ENCODE data around the gene ARHGAP26. TPM values are rescaled to one million over a fixed set of nuclear protein-coding genes. Genes with fewer than 3 reads are reported as not detected.

The ARHGAP26 gene
- total RNA-seq, 1 experiment from 2014 or later: 34.5 TPM

DNA sequence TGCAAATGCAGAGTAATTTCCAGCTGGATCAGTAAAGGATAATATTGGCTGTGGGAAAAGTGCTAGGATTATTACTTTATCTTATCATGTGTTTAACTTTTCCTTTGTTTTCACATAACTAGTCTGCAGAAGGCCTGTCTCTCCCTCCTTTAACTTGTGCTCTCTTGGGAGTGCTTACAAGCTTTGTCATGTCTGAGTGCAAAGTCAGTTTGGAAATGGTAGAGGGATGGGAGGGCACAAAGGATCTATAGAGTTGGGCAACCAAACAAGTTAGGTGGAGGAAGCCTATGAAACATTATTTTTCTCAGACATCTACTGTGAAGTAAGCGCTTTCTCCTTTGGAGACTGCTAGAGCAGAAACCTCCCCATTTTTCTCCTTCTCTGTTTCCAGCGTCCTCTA lies 308.8 kb downstream of the ARHGAP26 start:
- no TSS peak for BruUV-seq (replicated peaks)
- Histone ChIP-seq H3K9me3 (ENCODE audit: control insufficient read depth in 1 of 2, insufficient read depth in 1 of 2, low read depth in 1 of 2, low read length in 2 of 2) (no peaks in the 10 kb centered on the region), H3K79me2 (ENCODE audit: insufficient read depth, low read length) (no peaks in the 10 kb centered on the region), H3K4me1 (ENCODE audit: control insufficient read depth in 1 of 2, insufficient read depth in 2 of 2, low read length in 2 of 2) (no peaks in the 10 kb centered on the region), H3K9me2 (ENCODE audit: insufficient read depth) (no peaks in the 10 kb centered on the region), H3K4me2 (ENCODE audit: low read length) (no peak overlapping the region), H3K4me3 (replicated peaks in 1 of 2; ENCODE audit: low read depth in 1 of 2, low read length in 2 of 2) (no peak overlapping the region), H4K20me1 (ENCODE audit: insufficient read depth) (no peaks in the 10 kb centered on the region), H3K36me3 (ENCODE audit: control insufficient read depth in 1 of 2, insufficient read depth in 2 of 2, low read length in 2 of 2) (no peaks in the 10 kb centered on the region), H3K27me3 (ENCODE audit: insufficient read depth, low read length) (no peaks in the 10 kb centered on the region), H2AFZ (ENCODE audit: low read depth, low read length, poor library complexity, severe bottlenecking) (no peak overlapping the region), H3K27ac (ENCODE audit: low read depth, low read length) (no peak overlapping the region), H3K9ac (ENCODE audit: low read length) (no peak overlapping the region)
- CTCF ChIA-PET: no interaction called here
- TF ChIP-seq RAD21 (IDR thresholded peaks at IDR 0.05; ENCODE audit: low read depth) (no peak), EZH2 (IDR thresholded peaks at IDR 0.05) (no peak), SIN3A (IDR thresholded peaks at IDR 0.05; ENCODE audit: low read depth) (no peak), EGR1 (IDR thresholded peaks at IDR 0.05; ENCODE audit: low read depth) (no peak), ZFX (IDR thresholded peaks at IDR 0.05) (no peak), SRF (IDR thresholded peaks at IDR 0.05; ENCODE audit: low read depth) (no peak), CEBPB (IDR thresholded peaks at IDR 0.05; ENCODE audit: low read depth) (no peak), POLR2A (IDR thresholded peaks at IDR 0.05; ENCODE audit: borderline replicate concordance, extremely low read depth, insufficient read depth, insufficient read length) (no peak), JUND (IDR thresholded peaks at IDR 0.05) (no peak), POLR2AphosphoS5 (IDR thresholded peaks at IDR 0.05; ENCODE audit: low read depth, low read length) (no peak), EZH2phosphoT487 (IDR thresholded peaks at IDR 0.05; ENCODE audit: borderline replicate concordance) (no peak), TCF7L2 (IDR thresholded peaks at IDR 0.05; ENCODE audit: borderline replicate concordance, extremely low read depth, insufficient read depth, insufficient read length) (no peak), ZNF274 (IDR thresholded peaks at IDR 0.05; ENCODE audit: low read depth, low read length) (no peak)
- TF ChIP-seq, protein P1, sequence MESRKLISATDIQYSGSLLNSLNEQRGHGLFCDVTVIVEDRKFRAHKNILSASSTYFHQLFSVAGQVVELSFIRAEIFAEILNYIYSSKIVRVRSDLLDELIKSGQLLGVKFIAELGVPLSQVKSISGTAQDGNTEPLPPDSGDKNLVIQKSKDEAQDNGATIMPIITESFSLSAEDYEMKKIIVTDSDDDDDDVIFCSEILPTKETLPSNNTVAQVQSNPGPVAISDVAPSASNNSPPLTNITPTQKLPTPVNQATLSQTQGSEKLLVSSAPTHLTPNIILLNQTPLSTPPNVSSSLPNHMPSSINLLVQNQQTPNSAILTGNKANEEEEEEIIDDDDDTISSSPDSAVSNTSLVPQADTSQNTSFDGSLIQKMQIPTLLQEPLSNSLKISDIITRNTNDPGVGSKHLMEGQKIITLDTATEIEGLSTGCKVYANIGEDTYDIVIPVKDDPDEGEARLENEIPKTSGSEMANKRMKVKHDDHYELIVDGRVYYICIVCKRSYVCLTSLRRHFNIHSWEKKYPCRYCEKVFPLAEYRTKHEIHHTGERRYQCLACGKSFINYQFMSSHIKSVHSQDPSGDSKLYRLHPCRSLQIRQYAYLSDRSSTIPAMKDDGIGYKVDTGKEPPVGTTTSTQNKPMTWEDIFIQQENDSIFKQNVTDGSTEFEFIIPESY (IDR thresholded peaks at IDR 0.05; ENCODE audit: extremely low read depth, insufficient replicate concordance, low read length): no peak
- TF ChIP-seq, protein P2, sequence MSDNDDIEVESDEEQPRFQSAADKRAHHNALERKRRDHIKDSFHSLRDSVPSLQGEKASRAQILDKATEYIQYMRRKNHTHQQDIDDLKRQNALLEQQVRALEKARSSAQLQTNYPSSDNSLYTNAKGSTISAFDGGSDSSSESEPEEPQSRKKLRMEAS (IDR thresholded peaks at IDR 0.05): no peak
- TF ChIP-seq, protein P3, sequence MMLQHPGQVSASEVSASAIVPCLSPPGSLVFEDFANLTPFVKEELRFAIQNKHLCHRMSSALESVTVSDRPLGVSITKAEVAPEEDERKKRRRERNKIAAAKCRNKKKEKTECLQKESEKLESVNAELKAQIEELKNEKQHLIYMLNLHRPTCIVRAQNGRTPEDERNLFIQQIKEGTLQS (IDR thresholded peaks at IDR 0.05): no peak
- TF ChIP-seq, protein P4, sequence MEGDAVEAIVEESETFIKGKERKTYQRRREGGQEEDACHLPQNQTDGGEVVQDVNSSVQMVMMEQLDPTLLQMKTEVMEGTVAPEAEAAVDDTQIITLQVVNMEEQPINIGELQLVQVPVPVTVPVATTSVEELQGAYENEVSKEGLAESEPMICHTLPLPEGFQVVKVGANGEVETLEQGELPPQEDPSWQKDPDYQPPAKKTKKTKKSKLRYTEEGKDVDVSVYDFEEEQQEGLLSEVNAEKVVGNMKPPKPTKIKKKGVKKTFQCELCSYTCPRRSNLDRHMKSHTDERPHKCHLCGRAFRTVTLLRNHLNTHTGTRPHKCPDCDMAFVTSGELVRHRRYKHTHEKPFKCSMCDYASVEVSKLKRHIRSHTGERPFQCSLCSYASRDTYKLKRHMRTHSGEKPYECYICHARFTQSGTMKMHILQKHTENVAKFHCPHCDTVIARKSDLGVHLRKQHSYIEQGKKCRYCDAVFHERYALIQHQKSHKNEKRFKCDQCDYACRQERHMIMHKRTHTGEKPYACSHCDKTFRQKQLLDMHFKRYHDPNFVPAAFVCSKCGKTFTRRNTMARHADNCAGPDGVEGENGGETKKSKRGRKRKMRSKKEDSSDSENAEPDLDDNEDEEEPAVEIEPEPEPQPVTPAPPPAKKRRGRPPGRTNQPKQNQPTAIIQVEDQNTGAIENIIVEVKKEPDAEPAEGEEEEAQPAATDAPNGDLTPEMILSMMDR (IDR thresholded peaks at IDR 0.05 in 2 of 3, conservative IDR thresholded peaks at IDR 0.05 in 1 of 3; ENCODE audit: borderline replicate concordance in 1 of 3, insufficient read depth in 1 of 3, low read depth in 2 of 3, low read length in 2 of 3): no peak
- DNase-seq (ENCODE audit: low read depth, low spot score) (no peak), ATAC-seq (no peak)
- RAD21 ChIA-PET (ENCODE audit: low non-redundant PET in 1 of 2, low total read pairs in 2 of 2, uncharacterized antibody in 2 of 2, unreplicated experiment in 2 of 2): no interaction called here
- intact Hi-C loops (cut with micrococcal nuclease): no loop called here
- POLR2A ChIA-PET: no interaction called here
